Activated CD8-positive, alpha-beta memory T cell treated with anti-CD3 and anti-CD28 coated beads for 36 hours (primary cell): ENCODE data around the gene SRI. TPM values are rescaled to one million over a fixed set of nuclear protein-coding genes. Genes with fewer than 3 reads are reported as not detected.
"Not testable (repeated sequence)": the region's sequence is repeated elsewhere in the genome, so short reads cannot be mapped to it uniquely, and the experiment has no call there.

Source experiments
- CTCF ChIA-PET: fragments of 350-600 bp; sonication (Branson Sonifier 250); formaldehyde crosslinking; loops from one replicate; lab custom pipeline; 2021; ENCODE audit warnings: antibody characterized with exemption; lab: Charles Lee
- POLR2A ChIA-PET: fragments of 350-600 bp; sonication (Branson Sonifier 250); formaldehyde crosslinking; loops from one replicate; lab custom pipeline; 2021; ENCODE audit warnings: antibody characterized with exemption; lab: Charles Lee
- total RNA-seq, 2 experiments: library from RNA; stranded (reverse); gene quantifications; one replicate each; pipeline ENCODE4 v1.2.3, GENCODE V29; 2021

SRI gene
- total RNA-seq, 2 experiments from 2014 or later = 275 to 276 TPM

DNA sequence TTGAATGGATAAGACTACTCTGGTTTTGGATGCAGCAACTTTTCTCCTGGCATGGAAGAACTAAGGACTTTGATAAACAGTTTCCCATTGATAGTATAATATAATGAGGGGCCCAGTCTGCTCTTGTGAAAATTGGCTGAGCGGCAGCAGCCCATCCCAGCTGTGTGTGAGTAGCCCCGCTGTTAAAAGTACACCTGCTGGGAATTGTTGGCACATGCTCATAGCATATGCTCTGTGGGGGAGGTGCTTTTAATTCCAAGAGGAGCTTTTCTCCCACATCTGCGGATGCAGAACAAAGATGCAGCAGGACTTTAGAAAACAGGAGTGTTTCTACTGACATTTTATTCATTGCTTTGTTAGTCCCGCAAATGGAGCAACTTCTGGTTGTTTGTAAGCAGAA, 19.0 kb downstream of the SRI start:
- ChIA-PET CTCF (no interaction called here), POLR2A (no interaction called here)

DNA sequence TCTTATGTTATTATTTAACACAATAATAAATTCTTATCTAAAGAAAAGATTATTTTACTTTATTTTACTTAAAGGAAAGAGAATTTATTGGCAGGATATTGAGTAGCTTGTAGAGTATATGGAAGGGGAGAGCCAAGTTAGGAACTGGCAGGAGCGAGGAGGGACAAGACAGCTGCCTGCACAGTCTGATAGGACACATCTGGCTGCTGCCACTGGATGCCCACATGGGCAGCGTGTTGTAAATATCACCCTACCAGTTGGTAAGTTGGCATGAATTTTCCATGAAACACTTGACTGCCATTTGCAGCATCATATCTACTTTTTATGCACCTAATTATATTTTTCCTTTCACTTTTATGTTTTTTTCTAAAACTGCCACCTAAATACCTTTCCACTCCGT, 19.6 kb downstream of the SRI start:
- ChIA-PET POLR2A (no interaction called here), CTCF (no interaction called here)

- ChIA-PET POLR2A (no interaction called here), CTCF (no interaction called here)
These were observed 27.9 kb downstream of the SRI start for GRCh38 chr7:88191911-88192310.

DNA sequence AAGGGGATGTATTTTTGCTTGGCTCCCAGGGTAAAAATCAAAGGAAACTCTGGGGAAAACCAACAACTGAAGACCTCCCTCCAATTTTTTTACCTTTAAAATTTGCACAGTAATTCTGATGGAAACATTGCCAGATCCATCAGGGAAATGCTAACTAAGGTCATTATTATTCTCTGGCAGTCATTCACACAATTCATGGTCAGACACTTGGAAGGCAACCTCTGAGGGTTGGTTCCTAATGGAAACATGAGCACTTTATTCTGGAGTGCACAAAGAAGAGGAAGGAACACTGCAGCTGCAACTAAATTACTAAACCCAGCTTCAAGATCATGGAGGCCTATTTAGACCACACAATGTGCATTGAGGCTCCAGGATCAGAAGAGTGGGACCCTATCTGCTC, 34.2 kb downstream of the SRI start:
- CTCF ChIA-PET = no interaction called here

DNA sequence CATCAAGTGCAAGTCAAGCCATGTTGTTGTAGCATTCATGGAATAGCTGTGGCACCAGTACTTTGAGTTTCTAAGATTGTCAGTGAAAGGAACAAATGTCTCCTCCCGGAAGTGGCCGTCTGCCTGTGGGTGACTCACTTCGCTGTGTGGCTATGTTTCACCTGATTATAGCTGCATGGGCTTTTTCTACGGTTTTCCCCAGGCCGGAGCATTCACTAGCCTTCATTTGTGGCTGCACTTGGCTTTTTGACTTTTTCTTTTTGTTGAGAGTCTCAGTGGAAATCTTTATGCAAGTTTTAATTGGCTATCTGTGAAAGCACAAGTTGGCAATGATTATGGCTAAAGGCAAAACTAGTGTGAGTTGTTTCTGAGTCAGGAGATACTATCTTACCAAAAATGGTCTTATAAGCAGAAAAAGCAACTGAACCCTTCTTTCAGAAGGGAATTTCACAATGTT, 35.0 kb downstream of the SRI start:
- CTCF ChIA-PET = no interaction called here
- POLR2A ChIA-PET = no interaction called here

More for the DNA sequence above, 34.2 kb downstream of the SRI start:
- POLR2A ChIA-PET = no interaction called here

GRCh38 chr7:88183051-88183450, 36.8 kb downstream of the SRI start:
- ChIA-PET POLR2A (no interaction called here), CTCF (interaction anchor here (0.6 kb wide), 1 partner anchor 1970 kb away, joined by 4 read pairs; no protein-coding TSS in a partner anchor)

GRCh38 chr7:88176190-88176589, 43.6 kb downstream of the SRI start:
- CTCF ChIA-PET = no interaction called here
- POLR2A ChIA-PET = no interaction called here

DNA sequence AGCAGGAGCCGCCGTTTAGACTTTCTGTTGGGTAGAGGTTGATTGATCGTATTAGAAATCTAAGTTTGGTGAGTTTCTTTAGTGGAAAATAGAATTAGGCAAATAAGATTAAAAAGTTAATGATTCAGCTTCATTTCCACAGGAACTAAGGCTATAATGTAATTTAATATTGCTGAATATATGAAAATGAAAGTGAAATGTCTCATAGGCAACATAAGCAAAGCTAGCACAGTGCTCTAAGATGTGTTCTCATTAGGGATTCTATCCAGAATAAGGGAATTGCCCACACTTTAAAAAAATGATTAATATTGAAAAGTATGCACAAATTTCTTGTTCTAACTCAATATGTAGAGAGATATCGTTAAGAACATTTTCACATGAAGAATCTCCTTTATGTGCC, 47.0 kb downstream of the SRI start:
- ChIA-PET CTCF (no interaction called here), POLR2A (no interaction called here)

DNA sequence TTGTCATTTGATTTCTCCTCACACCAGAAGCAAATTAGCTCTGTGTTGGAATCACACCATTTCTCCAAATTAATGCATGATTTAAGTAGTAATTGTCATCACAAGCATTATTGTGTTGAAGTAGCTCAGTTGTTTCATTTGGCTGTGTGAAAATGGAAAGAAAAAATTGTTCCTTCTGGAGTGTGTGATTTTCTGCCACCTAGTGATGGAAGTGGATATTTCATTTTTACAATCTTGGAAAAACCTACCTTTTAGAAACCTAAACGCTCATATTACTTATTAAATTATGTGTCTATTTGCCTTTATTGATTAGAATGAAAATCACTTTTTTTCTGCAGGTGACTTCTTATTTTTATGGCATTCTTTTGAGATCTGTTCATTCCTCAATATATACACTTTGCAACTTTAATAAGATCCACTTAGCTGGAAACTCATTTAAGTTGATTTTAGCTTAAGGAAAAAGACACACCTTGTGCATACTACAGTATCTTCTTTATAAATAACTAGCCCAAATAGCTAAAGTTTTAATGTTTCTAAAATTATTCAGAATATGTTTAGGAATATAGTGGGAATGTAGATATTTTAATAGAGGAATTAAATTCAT, 50.0 kb downstream of the SRI start:
- ChIA-PET CTCF (no interaction called here), POLR2A (no interaction called here)

- ChIA-PET CTCF (interaction anchor here (0.9 kb wide), 1 partner anchor 370 kb away, joined by 4 read pairs; no protein-coding TSS in a partner anchor), POLR2A (no interaction called here)
These were observed 52.1 kb downstream of the SRI start for GRCh38 chr7:88167721-88168120.

DNA sequence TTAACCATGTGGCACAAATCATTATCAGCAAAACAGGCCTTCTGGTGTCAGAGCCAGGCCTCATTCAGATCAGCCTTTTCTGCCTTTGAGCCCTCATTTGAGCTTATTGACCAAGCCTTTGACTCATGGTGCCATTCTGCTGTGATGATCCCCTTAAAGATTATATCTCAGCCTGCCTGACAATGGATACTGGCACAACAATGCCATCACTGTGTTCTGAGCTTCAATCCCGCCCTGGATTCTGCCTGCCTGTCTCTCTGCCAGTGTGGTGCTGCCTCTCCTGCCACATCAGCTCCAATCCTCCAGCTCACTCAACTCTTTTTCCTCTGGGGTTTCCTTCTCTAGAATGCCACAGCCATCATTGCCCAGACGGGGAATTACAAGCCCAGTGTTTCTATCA, 52.6 kb downstream of the SRI start:
- POLR2A ChIA-PET = no interaction called here
- CTCF ChIA-PET = interaction anchor here (0.9 kb wide), 1 partner anchor 369 kb away, joined by 4 read pairs; no protein-coding TSS in a partner anchor

DNA sequence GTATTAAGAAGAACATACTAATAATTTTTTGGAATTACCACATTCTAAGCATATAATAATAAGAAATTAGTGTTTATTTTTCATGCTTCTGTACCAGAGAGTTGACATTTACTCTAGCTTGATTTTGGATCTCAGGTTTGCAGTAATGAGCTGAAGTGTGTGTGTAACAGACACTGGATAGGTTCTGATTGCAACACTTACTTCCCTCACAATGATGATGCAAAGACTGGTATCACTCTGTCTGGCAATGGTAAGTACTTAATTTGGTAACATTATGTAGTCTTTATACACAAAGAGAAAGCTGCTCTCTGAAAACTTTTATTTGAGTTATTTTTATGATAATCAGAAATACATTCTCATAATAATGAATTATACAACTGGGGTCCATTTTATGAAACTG, 54.1 kb downstream of the SRI start:
- CTCF ChIA-PET = no interaction called here
- POLR2A ChIA-PET = no interaction called here

GRCh38 chr7:88159741-88160140, 60.1 kb downstream of the SRI start:
- POLR2A ChIA-PET, CTCF ChIA-PET: not testable (repeated sequence)

- CTCF ChIA-PET = no interaction called here
- POLR2A ChIA-PET = no interaction called here
These were observed 63.5 kb downstream of the SRI start for GRCh38 chr7:88156356-88156755.

GRCh38 chr7:88155756-88156155, 64.1 kb downstream of the SRI start:
- POLR2A ChIA-PET = no interaction called here

More at GRCh38 chr7:88155756-88156155, 64.1 kb downstream of the SRI start:
- CTCF ChIA-PET = no interaction called here

Other genes with a start within 250 kb of the SRI start
- not detected for gene STEAP4, start 86.9 kb upstream of the SRI start, total RNA-seq